ENCODE results near the gene SH3RF1.

GRCh38 chr4:169278624-169279023 lies 7.9 kb upstream of the SH3RF1 start:
- TF ChIP-seq POLR2AphosphoS5 (IDR thresholded peaks at IDR 0.05) (no peak), CTCF (IDR thresholded peaks at IDR 0.05) (no peak)

Data from prostate gland (tissue), 2 donors.